GM12878 (cell line): ENCODE results near the gene SLC25A15. TPM values are rescaled to one million over a fixed set of nuclear protein-coding genes. Genes with fewer than 3 reads are reported as not detected.

Experiments
- ATAC-seq: fragments of 200-7000 bp; cut with Tn5 transposase; 3 replicates; pipeline ENCODE4 v1.9.1; 2020; ENCODE audit warnings: mild to moderate bottlenecking, moderate library complexity
- BruUV-seq: library from RNA; stranded (reverse); fragments of 400-500 nt; replicated peaks from 2 replicates; lab custom pipeline; 2021; lab: Mats Ljungman, UMichigan
- CTCF ChIA-PET: fragments of 300-600 bp; sonication (Branson Sonifier 250); formaldehyde crosslinking; extraction: SDS; loops from one replicate; lab custom pipeline; 2021; ENCODE audit warnings: inconsistent platforms; lab: Yijun Ruan, JAX
- POLR2A ChIA-PET: fragments of 350-600 bp; formaldehyde crosslinking; extraction: SDS; loops from one replicate; lab custom pipeline; 2021; ENCODE audit warnings: inconsistent platforms; lab: Charles Lee
- RAD21 ChIA-PET: fragments of 300-600 bp; sonication (Branson Sonifier 250); formaldehyde crosslinking; loops from one replicate; lab custom pipeline; 2023; ENCODE audit warnings: antibody characterized with exemption; ENCODE audit not compliant: unreplicated experiment; lab: Charles Lee
- SMC1A ChIA-PET: fragments of 300-600 bp; sonication (Branson Sonifier 250); formaldehyde crosslinking; loops from one replicate; lab custom pipeline; 2023; ENCODE audit not compliant: unreplicated experiment, uncharacterized antibody; lab: Charles Lee
- DNase-seq: peaks from one replicate; pipeline ENCODE4 v3.0.0-alpha.2; 2011; ENCODE audit warnings: low read depth, low spot score
- FAIRE-seq: peaks from 3 replicates; lab custom pipeline; 2011; peaks lifted over from hg19 to GRCh38; lab: Jason Lieb, UNC
- H2AFZ ChIP-seq: 2 replicates; pipeline ENCODE4 v1.6.0; 2011; ENCODE audit warnings: low read depth, low read length, control low read depth; ENCODE audit not compliant: control insufficient read depth
- H3K27ac ChIP-seq: 2 replicates; pipeline ENCODE4 v1.5.1; 2011; ENCODE audit warnings: control low read depth; ENCODE audit not compliant: control insufficient read depth, insufficient read depth
- H3K27me3 ChIP-seq, 2 experiments: replicated peaks in 1 of 2; 2 replicates each; pipeline versions ENCODE4 v1.6.0 to v1.6.1; 2011; ENCODE audit warnings: low read length in 1 of 2; ENCODE audit not compliant: control insufficient read depth in 2 of 2, insufficient read depth in 2 of 2
- H3K36me3 ChIP-seq, 2 experiments: 2 replicates each; pipeline ENCODE4 v1.5.1; 2011; ENCODE audit warnings: low read length in 1 of 2; ENCODE audit not compliant: control insufficient read depth in 2 of 2, insufficient read depth in 2 of 2
- H3K4me1 ChIP-seq: 2 replicates; pipeline ENCODE4 v1.6.1; 2011; ENCODE audit warnings: mild to moderate bottlenecking, low read length, moderate library complexity, mixed read lengths; ENCODE audit not compliant: control insufficient read depth, insufficient read depth
- H3K4me2 ChIP-seq: 2 replicates; pipeline ENCODE4 v1.6.0; 2011; ENCODE audit warnings: control low read depth; ENCODE audit not compliant: control insufficient read depth, insufficient read depth
- H3K4me3 ChIP-seq: fragments of 200-600 bp; sonication (generic); 2 replicates; pipeline ENCODE4 v1.5.1; 2016
- H3K79me2 ChIP-seq: 2 replicates; pipeline ENCODE4 v1.6.0; 2011; ENCODE audit warnings: low read length; ENCODE audit not compliant: control insufficient read depth, insufficient read depth
- H3K9ac ChIP-seq: 2 replicates; pipeline ENCODE4 v1.8.0; 2011; ENCODE audit warnings: low read length, control low read depth, mixed read lengths; ENCODE audit not compliant: control insufficient read depth, insufficient read depth
- H3K9me3 ChIP-seq: replicated peaks from 3 replicates; pipeline ENCODE4 v1.5.1; 2011; ENCODE audit warnings: mild to moderate bottlenecking, low read length; ENCODE audit not compliant: control insufficient read depth, insufficient read depth
- H4K20me1 ChIP-seq: 2 replicates; pipeline ENCODE4 v1.6.0; 2011; ENCODE audit not compliant: control insufficient read depth, insufficient read depth
- CBX3 ChIP-seq: fragments of 200-600 bp; sonication (generic); IDR thresholded peaks from 2 replicates; pipeline ENCODE4 v1.6.1; 2016; ENCODE audit warnings: low read depth, borderline replicate concordance
- EZH2 ChIP-seq: IDR thresholded peaks from 2 replicates; pipeline ENCODE4 v1.6.1; 2012; ENCODE audit warnings: low read depth, mild to moderate bottlenecking, control low read depth, inconsistent platforms, low read length, borderline replicate concordance; ENCODE audit not compliant: control insufficient read depth
- MEF2B ChIP-seq: fragments of 450-650 bp; IDR thresholded peaks from 2 replicates; pipeline ENCODE4 v1.6.1; 2018; ENCODE audit warnings: mild to moderate bottlenecking, moderate library complexity; ENCODE audit not compliant: partially characterized antibody, poor library complexity, severe bottlenecking
- MTA3 ChIP-seq: IDR thresholded peaks from 2 replicates; pipeline ENCODE4 v1.6.1; 2012; ENCODE audit warnings: low read length, inconsistent platforms, borderline replicate concordance
- WGBS: methylation state at CpG from one replicate; pipeline ENCODE4 v1.1.6; 2016; ENCODE audit warnings: low lambda C conversion rate; ENCODE audit not compliant: insufficient replicate concordance, insufficient coverage; ENCODE audit errors: missing lambda C conversion rate; 5-methylcytosine and 5-hydroxymethylcytosine counted together
- in situ Hi-C: fragments of 300-500 bp; cut with MboI; formaldehyde crosslinking; loops from 9 replicates; pipeline ENCODE4 v1.14.3; 2018; ENCODE audit warnings: mixed read lengths
- intact Hi-C: fragments of 100-400 bp; cut with micrococcal nuclease; formaldehyde crosslinking; loops from one replicate; pipeline ENCODE4 v1.14.2; 2022; ENCODE audit not compliant: unreplicated experiment
- polyA plus RNA-seq, 11 experiments: library from polyadenylated mRNA; depleted of rRNA in 4 of 11; unstranded in 6 of 11; stranded (reverse) in 5 of 11; fragments of >200 nt; fragmentation: Nextera tagmentation in 4 of 11; fragmentation: Illumina TruSeq in 1 of 11; extraction: Ambion mirVana in 4 of 11; extraction: Trizol in 1 of 11; gene quantifications; 1 replicate in 1 of 11; 2 replicates in 10 of 11; pipeline versions ENCODE4 v1.2.1 to v1.2.3, GENCODE V29; 2011 to 2016; ENCODE audit warnings: inconsistent platforms in 2 of 11, missing spikeins in 2 of 11, low read depth in 1 of 11
- total RNA-seq, 4 experiments: library from RNA; depleted of rRNA in 3 of 4; stranded (reverse); fragments of >200 nt in 3 of 4; fragmentation: Illumina TruSeq in 1 of 4; extraction: Trizol in 1 of 4; gene quantifications; 2 replicates each; pipeline versions ENCODE4 v1.2.1 to v1.2.3, GENCODE V29; 2013 to 2021
- TF ChIP-seq, protein P1 (sequence below): fragments of 450-650 bp; IDR thresholded peaks from 2 replicates; pipeline ENCODE4 v1.6.1; 2017; ENCODE audit warnings: low read depth, mild to moderate bottlenecking, moderate library complexity
- TF ChIP-seq, protein P2 (sequence below): fragments of 450-650 bp; IDR thresholded peaks from 2 replicates; pipeline ENCODE4 v1.6.1; 2017; ENCODE audit warnings: mild to moderate bottlenecking, low read depth, inconsistent platforms; ENCODE audit not compliant: poor library complexity, severe bottlenecking
- TF ChIP-seq, protein P3 (sequence below): IDR thresholded peaks from 2 replicates; pipeline ENCODE4 v1.6.1; 2012; ENCODE audit warnings: low read depth, low read length, improper control_type of control experiment
- TF ChIP-seq, protein P4 (sequence below): fragments of 150-350 bp; IDR thresholded peaks from 2 replicates; pipeline ENCODE4 v1.6.1; 2016; ENCODE audit warnings: low read depth, low read length
- TF ChIP-seq, protein P5 (sequence below): fragments of 450-650 bp; IDR thresholded peaks from 2 replicates; pipeline ENCODE4 v1.6.1; 2018; ENCODE audit warnings: mild to moderate bottlenecking, low read depth, moderate library complexity; ENCODE audit not compliant: partially characterized antibody

SLC25A15 gene
- total and polyA plus RNA-seq, 10 of the 15 experiments (the other 5 are each of a cell fraction or from before 2014, with no cell fraction given): 2.7 to 20.6 (median 15.0) TPM

DNA sequence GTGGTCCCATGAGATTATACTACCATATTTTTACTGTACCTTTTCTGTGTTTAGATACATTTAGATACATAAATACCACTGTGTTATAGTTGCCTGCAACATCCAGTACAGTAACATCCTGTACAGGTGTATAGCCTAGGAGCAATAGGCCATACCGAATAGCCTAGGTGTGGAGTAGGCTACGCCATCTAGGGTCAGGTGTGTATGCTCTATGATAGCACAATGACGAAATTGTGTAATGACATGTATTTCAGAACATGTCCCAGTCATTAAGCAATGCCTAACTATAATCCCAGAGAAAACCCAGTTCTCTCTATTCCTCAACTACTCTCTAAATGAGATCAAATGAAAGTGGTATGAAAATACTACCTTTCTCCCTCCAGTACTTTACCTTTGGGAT is 3.9 kb downstream of the SLC25A15 start:
- ATAC-seq: no peak
- Histone ChIP-seq H3K4me3 (no peak overlapping the region), H3K9me3 (no peaks in the 10 kb centered on the region), H3K27ac (no peak overlapping the region), H2AFZ (no peak overlapping the region), H3K79me2 (peaks cover 2% of the 10 kb centered on the region), H3K27me3 (no peaks in the 10 kb centered on the region), H3K9ac (no peak overlapping the region), H3K4me1 (peaks cover 17% of the 10 kb centered on the region), H3K36me3 (no peaks in the 10 kb centered on the region; a peak in 1 of 4 replicates), H4K20me1 (no peaks in the 10 kb centered on the region), H3K4me2 (no peak overlapping the region)
- ChIA-PET CTCF (interaction anchor here (1.2 to 1.3 kb wide), 3 partner anchors 19 to 21 kb away, joined by 3 read pairs; no protein-coding TSS in a partner anchor), SMC1A (interaction anchor here (1.5 kb wide), 1 partner anchor 11 kb away, joined by 4 read pairs; no protein-coding TSS in a partner anchor), RAD21 (interaction anchor here (1.0 kb wide), 1 partner anchor 16 kb away, joined by 3 read pairs; no protein-coding TSS in a partner anchor), POLR2A (no interaction called here)
- no peak for DNase-seq
- FAIRE-seq: no peak
- intact Hi-C loops: loop anchor here (2.0 kb wide), 1 partner anchor 21 kb away; no protein-coding TSS in a partner anchor
- BruUV-seq: no TSS peak
- in situ Hi-C loops: loop anchor here (5.0 kb wide), 1 partner anchor 49 kb away; no protein-coding TSS in a partner anchor
- WGBS: 79% methylated on average over 3 of the region's 3 CpGs
- TF ChIP-seq, protein P1, sequence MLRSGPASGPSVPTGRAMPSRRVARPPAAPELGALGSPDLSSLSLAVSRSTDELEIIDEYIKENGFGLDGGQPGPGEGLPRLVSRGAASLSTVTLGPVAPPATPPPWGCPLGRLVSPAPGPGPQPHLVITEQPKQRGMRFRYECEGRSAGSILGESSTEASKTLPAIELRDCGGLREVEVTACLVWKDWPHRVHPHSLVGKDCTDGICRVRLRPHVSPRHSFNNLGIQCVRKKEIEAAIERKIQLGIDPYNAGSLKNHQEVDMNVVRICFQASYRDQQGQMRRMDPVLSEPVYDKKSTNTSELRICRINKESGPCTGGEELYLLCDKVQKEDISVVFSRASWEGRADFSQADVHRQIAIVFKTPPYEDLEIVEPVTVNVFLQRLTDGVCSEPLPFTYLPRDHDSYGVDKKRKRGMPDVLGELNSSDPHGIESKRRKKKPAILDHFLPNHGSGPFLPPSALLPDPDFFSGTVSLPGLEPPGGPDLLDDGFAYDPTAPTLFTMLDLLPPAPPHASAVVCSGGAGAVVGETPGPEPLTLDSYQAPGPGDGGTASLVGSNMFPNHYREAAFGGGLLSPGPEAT: no peak
- TF ChIP-seq, protein P2, sequence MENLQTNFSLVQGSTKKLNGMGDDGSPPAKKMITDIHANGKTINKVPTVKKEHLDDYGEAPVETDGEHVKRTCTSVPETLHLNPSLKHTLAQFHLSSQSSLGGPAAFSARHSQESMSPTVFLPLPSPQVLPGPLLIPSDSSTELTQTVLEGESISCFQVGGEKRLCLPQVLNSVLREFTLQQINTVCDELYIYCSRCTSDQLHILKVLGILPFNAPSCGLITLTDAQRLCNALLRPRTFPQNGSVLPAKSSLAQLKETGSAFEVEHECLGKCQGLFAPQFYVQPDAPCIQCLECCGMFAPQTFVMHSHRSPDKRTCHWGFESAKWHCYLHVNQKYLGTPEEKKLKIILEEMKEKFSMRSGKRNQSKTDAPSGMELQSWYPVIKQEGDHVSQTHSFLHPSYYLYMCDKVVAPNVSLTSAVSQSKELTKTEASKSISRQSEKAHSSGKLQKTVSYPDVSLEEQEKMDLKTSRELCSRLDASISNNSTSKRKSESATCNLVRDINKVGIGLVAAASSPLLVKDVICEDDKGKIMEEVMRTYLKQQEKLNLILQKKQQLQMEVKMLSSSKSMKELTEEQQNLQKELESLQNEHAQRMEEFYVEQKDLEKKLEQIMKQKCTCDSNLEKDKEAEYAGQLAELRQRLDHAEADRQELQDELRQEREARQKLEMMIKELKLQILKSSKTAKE: no peak
- TF ChIP-seq, protein P3, sequence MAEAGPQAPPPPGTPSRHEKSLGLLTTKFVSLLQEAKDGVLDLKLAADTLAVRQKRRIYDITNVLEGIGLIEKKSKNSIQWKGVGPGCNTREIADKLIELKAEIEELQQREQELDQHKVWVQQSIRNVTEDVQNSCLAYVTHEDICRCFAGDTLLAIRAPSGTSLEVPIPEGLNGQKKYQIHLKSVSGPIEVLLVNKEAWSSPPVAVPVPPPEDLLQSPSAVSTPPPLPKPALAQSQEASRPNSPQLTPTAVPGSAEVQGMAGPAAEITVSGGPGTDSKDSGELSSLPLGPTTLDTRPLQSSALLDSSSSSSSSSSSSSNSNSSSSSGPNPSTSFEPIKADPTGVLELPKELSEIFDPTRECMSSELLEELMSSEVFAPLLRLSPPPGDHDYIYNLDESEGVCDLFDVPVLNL: no peak
- no peak for TF ChIP-seq MEF2B
- no peak for TF ChIP-seq EZH2
- no peak for TF ChIP-seq CBX3
- TF ChIP-seq, protein P4, sequence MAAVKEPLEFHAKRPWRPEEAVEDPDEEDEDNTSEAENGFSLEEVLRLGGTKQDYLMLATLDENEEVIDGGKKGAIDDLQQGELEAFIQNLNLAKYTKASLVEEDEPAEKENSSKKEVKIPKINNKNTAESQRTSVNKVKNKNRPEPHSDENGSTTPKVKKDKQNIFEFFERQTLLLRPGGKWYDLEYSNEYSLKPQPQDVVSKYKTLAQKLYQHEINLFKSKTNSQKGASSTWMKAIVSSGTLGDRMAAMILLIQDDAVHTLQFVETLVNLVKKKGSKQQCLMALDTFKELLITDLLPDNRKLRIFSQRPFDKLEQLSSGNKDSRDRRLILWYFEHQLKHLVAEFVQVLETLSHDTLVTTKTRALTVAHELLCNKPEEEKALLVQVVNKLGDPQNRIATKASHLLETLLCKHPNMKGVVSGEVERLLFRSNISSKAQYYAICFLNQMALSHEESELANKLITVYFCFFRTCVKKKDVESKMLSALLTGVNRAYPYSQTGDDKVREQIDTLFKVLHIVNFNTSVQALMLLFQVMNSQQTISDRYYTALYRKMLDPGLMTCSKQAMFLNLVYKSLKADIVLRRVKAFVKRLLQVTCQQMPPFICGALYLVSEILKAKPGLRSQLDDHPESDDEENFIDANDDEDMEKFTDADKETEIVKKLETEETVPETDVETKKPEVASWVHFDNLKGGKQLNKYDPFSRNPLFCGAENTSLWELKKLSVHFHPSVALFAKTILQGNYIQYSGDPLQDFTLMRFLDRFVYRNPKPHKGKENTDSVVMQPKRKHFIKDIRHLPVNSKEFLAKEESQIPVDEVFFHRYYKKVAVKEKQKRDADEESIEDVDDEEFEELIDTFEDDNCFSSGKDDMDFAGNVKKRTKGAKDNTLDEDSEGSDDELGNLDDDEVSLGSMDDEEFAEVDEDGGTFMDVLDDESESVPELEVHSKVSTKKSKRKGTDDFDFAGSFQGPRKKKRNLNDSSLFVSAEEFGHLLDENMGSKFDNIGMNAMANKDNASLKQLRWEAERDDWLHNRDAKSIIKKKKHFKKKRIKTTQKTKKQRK: no peak
- TF ChIP-seq, protein P5, sequence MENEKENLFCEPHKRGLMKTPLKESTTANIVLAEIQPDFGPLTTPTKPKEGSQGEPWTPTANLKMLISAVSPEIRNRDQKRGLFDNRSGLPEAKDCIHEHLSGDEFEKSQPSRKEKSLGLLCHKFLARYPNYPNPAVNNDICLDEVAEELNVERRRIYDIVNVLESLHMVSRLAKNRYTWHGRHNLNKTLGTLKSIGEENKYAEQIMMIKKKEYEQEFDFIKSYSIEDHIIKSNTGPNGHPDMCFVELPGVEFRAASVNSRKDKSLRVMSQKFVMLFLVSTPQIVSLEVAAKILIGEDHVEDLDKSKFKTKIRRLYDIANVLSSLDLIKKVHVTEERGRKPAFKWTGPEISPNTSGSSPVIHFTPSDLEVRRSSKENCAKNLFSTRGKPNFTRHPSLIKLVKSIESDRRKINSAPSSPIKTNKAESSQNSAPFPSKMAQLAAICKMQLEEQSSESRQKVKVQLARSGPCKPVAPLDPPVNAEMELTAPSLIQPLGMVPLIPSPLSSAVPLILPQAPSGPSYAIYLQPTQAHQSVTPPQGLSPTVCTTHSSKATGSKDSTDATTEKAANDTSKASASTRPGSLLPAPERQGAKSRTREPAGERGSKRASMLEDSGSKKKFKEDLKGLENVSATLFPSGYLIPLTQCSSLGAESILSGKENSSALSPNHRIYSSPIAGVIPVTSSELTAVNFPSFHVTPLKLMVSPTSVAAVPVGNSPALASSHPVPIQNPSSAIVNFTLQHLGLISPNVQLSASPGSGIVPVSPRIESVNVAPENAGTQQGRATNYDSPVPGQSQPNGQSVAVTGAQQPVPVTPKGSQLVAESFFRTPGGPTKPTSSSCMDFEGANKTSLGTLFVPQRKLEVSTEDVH: no peak
- no peak for TF ChIP-seq MTA3
